Heart left ventricle (tissue), 13 donors: ENCODE results near the gene CRACDL.

Experiments used
- CTCF ChIP-seq, 12 donors: fragments of 200-600 bp; sonication (generic) in 4 of 12; IDR thresholded peaks; one replicate each; pipeline versions ENCODE4 v1.5.0 to v1.8.0; 2018 to 2022; ENCODE audit warnings: antibody characterized with exemption in 12 of 12, mild to moderate bottlenecking in 5 of 12
- POLR2A ChIP-seq, 2 donors: fragments of 450-650 bp; IDR thresholded peaks; one replicate each; pipeline ENCODE4 v1.6.1; 2017; ENCODE audit warnings: antibody characterized with exemption in 2 of 2, mild to moderate bottlenecking in 2 of 2, moderate library complexity in 2 of 2
- donor health status: ischemic (EF 13 %, LVEDD 7.1; RV severe dilation, severe dysfunction).
- donor health status: DM: no; HTN: yes; CAD: no.
- donor health status: DM: no; HTN: no; CAD: no.
- donor health status: ischemic (EF 25% LVEDD 6.9; RV normal size, moderate dysfunction).
- donor health status: ischemic (EF 25% LVEDD 5.7; RV mildly dilated, moderate dysfunction).
- donor health status: ischemic (EF 35%, LVEDD 5.7; RV mildly dilated, moderate dysfunction).
- donor health status: nonischemic (EF 11% LVEDD 7.7; RV severe dilation, severe dysfunction).
- donor health status: DM: yes; HTN: yes; CAD: no.
- donor health status: PGD.
- donor health status: ischemic (EF 29% LVEDD 5.4; RV normal size, mild dysfunction).
- donor health status: nonischemic (EF 23%, LVEDD 6.1; RV moderate dilation, normal function).

DNA sequence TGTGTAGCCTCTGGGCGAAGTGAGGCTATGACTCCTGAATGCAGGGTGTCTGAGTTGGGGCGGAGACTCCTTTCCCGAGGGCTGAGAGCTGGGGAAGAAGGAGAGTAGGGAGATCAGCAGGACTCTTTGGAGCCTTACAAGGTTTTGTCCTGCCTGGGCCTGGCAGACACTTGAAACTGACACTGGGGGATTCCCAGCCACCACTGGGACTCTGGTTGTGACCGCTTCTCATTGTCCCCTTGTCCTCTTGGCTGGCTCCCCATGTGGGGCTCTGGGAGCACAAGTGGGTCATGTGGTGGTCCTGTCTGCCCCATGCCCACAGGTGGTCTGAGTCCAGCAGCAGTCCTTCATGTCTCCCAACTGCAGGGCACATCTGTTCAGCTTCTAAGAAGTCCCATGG, 126.9 kb downstream of the CRACDL start:
- no peak for TF ChIP-seq CTCF (IDR thresholded peaks at IDR 0.05)
- no peak for TF ChIP-seq POLR2A (IDR thresholded peaks at IDR 0.05)
